Astrocyte of the spinal cord (primary cell): Measurements from ENCODE around the gene KRT77.

ENCODE experiments used
- DNase-seq: peaks from one replicate; pipeline ENCODE4 v3.0.0; 2011; ENCODE audit warnings: low read depth, low spot score
- H3K4me3 ChIP-seq: 2 replicates; pipeline ENCODE4 v1.5.1; 2011; ENCODE audit warnings: low read depth, mild to moderate bottlenecking, low read length, moderate library complexity
- CTCF ChIP-seq: IDR thresholded peaks from 2 replicates; pipeline ENCODE4 v1.5.1; 2012; ENCODE audit warnings: low read depth, mild to moderate bottlenecking, low read length, inconsistent platforms
- in situ Hi-C: cut with HindIII; loops from 2 replicates; pipeline ENCODE4 v1.10.0; 2017; ENCODE audit warnings: low sequenced_read_pairs

Gene KRT77

GRCh38 chr12:52735816-52736632, 32.7 kb upstream of the KRT77 start:
- in situ Hi-C loops: no loop called here
- H3K4me3 ChIP-seq: no peak overlapping the region

GRCh38 chr12:52735106-52735505, 31.8 kb upstream of the KRT77 start:
- TF ChIP-seq CTCF: no peak
- DNase-seq: no peak
- in situ Hi-C loops: no loop called here
- H3K4me3 ChIP-seq: no peak overlapping the region

More at GRCh38 chr12:52735816-52736632, 32.7 kb upstream of the KRT77 start:
- DNase-seq: no peak
- no peak for TF ChIP-seq CTCF

- in situ Hi-C loops: no loop called here
- DNase-seq: no peak
- TF ChIP-seq CTCF: no peak
- no peak overlapping the region for H3K4me3 ChIP-seq
Observed at GRCh38 chr12:52730793-52731192, 27.5 kb upstream of the KRT77 start.

GRCh38 chr12:52730383-52730782, 27.1 kb upstream of the KRT77 start:
- no peak for TF ChIP-seq CTCF
- in situ Hi-C loops: no loop called here
- no peak for DNase-seq
- H3K4me3 ChIP-seq: no peak overlapping the region

GRCh38 chr12:52729147-52729546, 25.8 kb upstream of the KRT77 start:
- H3K4me3 ChIP-seq: no peak overlapping the region
- DNase-seq: no peak
- in situ Hi-C loops: no loop called here
- no peak for TF ChIP-seq CTCF

GRCh38 chr12:52728374-52728773, 25.1 kb upstream of the KRT77 start:
- DNase-seq: no peak
- H3K4me3 ChIP-seq: no peak overlapping the region
- TF ChIP-seq CTCF: no peak
- in situ Hi-C loops: no loop called here
